Measurements from ENCODE around the gene TSPAN18.

TSPAN18 gene

DNA sequence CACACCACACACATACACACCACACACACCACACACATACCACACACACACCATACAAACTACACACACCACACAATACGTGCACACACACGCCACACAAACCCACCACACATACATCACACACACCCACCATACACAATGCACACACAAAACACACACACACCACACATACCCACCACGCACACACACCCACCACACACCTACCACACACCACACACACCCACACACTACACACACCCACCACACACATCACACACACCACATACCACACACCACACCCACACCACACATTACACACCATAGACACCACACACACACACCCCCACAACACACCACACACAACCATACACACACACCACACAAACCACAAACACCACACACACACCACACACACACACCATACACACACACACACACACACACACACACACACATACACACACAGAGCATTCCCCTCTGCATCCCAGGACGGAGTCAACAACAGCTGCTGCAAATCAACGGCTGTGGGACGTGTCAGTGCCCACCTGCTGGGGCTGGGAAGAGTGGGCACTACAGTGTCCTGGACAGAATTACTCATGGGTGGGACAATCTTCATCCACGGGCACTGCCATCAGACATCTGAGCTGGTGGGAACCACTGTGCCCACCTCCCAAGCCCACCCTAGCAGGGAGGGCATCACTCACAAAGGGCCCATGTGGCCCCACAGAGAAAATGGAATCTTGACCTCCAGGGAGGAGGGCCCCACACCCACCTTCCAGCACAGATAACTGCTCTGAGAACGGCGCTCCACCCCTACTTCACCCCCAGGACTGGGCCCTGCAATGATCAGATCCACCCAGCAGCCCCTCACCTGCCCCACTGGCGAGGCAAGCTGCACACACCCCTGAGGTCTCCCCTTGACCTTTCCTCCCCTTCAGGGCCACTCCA, 215.5 kb downstream of the TSPAN18 start:
- DNase-seq (ENCODE audit: low spot score), result no peak

- DNase-seq (ENCODE audit: low spot score), result no peak
Measured at GRCh38 chr11:44943118-44943517, 216.4 kb downstream of the TSPAN18 start.

- DNase-seq (ENCODE audit: low spot score), result no peak
Measured at GRCh38 chr11:44943696-44944095, 216.9 kb downstream of the TSPAN18 start.

- peak; percentile 78 for DNase-seq (ENCODE audit: low spot score)
Measured at GRCh38 chr11:44944181-44944852, 217.6 kb downstream of the TSPAN18 start.

DNA sequence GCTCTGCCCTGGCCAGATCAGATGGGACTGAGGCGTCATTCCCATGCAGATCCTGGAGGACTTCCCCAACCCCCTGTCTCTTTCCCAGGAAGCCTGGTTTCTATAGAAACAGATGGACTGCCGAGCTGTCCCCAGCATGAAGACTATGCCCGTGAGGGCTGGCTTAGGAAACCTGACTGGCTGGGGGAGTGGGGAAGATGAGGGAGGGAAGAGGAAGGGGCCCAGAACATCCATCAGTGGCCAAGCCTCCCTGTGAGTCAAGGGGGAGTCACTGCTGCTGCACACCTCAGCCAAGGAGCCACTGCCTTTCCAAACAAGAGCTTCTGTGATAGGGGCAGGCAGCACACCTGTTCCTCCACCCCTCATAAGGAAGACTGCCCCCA, 218.1 kb downstream of the TSPAN18 start:
- DNase-seq (ENCODE audit: low spot score), result peak; percentile 66

DNA sequence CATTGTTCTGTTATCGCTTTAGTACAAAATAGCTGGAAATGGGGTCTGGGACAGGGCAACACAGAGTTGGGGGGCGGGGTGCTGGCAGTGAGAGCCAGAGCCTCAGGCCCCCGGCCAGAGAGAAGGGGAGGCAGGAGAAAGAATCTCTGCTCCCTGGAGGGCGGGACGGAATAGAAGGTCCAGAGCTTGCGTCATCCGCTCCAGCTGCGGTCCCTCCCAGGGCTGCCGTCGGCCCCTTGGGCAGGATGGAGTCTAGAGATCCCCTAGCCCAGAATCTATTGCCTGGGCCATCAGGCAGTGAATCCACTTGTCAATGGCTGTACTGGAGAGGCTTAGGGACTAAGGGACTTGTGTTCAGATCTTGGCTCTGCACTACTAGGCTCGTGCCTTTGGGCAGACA, 218.9 kb downstream of the TSPAN18 start:
- no peak for DNase-seq (ENCODE audit: low spot score)

DNA sequence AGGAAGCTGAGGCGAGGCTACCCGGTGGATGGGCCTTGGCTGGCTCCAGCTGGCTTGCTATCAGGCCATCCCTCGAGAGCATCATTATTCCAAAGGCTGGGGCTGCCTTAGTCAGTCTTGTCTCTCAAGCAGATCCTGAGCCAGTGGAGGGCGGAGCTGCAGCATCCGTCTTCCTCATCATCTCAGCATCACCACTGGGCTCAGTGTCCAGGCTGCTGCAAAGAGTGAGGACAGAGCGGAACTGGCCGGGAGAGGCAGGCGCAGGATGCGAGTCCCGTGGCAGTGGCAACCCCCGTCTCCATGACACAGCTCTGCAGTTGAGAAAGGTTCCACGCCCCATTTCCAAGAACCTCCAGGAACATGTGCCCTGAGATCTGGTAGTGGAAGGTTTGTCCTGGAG, 219.5 kb downstream of the TSPAN18 start:
- peak; percentile 73 for DNase-seq (ENCODE audit: low spot score)

DNA sequence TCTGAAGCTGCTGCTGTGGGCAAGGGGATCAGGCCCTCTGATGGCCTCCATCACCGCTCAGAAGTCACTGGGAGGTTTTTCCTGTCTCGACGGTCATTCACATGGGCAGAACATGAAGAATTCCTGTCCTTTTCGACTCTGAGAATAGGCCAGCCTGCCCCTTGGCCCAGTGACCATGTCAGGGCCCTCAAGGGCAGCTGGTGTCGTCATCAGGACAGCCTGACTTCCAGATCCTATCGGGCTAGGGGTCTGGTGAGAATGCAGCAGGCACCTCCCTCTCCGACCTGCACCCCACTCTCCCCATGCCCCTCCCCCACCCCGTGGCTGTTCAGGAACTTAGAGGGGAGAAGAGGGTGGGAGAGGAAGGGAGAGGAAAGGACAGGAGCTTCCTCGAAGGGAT, 220.4 kb downstream of the TSPAN18 start:
- no peak for DNase-seq (ENCODE audit: low spot score)

GRCh38 chr11:44948155-44948554, 221.4 kb downstream of the TSPAN18 start:
- DNase-seq (ENCODE audit: low spot score), result no peak

DNA sequence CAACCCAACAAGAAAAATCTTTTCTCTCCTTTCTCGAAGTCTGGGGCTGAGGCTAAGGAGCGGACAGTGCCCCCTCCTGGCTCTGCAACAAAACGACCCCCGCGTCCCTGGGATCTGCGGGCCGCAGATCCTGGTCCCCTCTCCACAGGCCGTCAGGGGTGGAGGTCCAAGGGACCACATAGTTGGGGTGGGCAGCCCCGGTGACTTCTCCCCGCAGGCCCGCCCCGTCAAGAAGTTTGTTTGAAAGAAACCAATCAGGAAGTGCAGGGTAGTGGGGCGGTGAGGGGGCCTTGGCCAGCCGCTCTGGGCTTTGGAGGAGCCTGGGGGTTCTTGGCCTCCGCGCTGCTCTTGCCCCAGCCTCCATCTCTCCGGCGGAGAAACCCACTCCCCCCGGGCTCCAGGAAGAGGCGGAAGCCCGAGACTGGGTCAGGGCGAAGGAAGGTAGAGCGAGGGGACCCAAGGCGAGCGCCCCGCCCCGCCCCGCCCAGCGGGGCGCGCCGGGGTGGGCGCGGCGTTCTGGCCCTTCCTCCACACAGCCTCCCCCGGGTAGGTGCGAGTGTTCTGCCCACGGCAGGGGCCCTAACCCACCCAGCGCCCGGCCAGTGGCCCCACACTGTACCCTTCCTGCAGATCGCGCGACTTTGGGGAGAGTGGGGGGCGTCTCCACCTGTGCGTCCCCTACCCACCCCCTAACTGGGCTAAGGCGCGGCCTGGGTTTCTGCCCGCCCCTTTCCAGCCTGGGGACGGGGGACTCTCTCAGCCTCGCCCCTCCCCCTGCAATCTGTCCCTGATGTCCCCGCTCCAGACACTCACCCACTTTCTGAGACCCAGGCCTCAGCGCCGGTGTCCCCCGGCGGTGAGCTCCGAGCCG, 222.6 kb downstream of the TSPAN18 start:
- no peak for DNase-seq (ENCODE audit: low spot score)

- DNase-seq (ENCODE audit: low spot score), result no peak
Measured at GRCh38 chr11:44950031-44950624, 223.4 kb downstream of the TSPAN18 start.

DNA sequence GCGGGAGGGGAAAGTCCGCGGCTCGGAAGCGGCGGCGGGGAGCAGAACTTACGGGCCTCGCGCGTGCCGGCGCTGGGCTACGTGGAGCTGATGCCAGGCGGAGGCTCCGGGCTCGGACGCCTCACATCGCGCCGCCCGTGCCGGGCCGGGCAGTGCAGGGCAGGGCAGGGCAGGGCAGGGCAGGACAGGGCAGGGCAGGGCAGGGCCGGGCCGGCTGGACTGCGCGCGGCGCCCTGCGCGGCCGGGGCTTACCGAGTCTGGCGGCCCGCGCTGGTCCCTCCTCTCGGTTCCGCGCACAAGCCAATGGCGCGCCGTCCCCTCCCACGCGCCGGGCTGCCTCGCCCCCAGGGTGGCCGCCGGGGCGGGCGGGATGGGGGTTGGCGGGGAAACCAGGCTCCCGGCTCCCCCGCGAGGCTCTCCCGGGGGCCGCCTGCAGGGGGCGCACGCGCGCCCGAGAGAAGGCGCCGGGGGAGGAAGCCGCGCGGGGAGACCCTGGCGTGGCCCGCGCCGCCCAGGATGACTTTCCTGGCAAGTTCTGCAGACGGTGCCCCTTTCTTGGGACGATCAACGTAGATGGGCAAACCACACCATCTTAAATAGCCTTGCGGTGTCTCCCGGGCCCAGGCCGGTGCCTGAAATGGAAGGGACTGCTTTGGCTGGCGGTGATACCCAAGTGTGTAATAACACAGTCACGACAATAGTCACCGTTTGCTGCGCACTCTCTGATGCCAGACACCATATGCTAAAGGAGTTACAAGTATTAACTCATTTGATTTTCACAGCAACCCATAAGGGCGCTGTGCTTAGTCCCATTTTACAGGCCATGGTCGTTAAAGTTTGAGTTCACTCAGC, 224.1 kb downstream of the TSPAN18 start, which contains the start of gene TP53I11:
Gene TP53I11, minus strand, starts transcription at position 259 of the 852 bp plus-strand sequence. CDS start 12,548 bp downstream, outside the sequence.
- DNase-seq (ENCODE audit: low spot score), result peak; percentile 71

GRCh38 chr11:44952082-44952481, 225.3 kb downstream of the TSPAN18 start:
- no peak for DNase-seq (ENCODE audit: low spot score)

DNA sequence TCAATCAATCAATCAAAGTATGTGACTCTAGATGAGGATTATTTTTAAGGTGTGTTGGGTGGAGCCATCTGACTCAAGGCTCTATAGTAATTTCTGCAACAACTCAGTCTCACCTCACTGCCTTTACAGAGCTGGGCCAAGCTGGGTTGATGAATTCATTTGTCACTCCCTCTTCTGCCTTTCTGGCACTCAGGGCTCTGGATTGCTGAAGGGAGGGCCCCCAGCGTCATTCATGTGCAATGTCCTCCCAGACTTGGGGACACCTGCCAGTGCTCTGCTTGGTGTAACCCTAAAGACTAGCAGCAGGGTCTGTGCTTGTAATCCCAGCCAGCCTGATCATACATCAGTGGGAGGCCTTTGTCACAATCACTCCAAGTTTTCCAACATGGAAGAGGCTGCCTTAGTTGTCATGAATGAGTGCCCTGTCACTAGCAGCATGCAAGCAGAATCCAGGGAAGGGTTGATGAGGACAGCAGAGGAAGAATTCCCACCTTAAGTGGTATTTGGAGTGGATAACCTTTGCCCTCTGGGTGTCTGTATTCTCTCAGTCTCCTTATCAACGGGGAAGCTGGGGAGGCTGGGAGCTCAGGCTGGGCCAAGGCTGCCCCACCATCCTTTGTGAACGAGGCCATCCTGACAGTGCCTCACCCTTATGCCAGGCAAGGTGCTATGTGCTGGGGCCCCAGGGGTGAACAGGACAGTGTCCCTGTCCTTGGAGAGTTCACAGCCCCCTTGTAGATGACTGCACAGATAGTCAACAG, 225.9 kb downstream of the TSPAN18 start:
- DNase-seq (ENCODE audit: low spot score), result no peak

DNA sequence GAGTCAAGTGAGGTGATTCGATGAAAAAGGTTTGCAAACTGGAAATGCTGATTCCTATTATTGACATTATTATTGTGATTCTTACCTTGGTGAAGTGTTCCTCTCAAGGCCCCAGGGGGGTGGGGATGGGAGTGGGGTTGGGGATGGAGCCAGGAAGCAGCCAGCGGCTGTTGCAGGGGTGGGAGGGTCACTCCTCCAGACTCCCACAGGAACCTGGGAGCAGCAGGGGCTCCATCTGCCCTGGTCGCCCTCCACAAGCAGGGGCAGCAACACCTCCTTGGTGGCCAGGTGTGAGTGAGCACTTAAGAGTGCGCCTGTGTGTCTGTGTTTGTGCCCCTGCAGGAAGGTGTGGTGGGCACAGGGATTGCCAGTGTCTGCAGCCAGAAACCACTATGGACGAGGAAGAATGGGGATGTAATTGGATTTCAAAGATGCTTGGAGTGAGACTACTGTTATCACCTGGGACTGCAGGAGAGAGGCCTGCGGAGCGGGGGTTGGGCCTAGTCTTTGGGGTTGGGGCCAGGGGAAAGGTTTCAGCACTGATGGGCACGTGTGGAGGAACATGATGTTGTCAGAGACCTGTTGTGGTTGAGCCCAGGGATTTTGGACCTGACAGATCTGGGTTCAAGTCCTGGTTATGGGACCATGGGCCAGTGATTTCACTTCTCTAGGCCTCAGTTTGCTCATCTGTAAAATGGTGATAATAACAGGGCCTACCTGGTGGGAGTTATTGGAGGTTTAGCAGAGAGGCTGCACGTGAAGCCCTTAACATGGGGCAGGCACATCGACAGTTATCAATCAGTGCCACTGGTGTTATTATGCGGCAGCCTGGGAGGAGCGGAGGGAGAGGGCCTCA, 227.5 kb downstream of the TSPAN18 start:
- no peak for DNase-seq (ENCODE audit: low spot score)

DNA sequence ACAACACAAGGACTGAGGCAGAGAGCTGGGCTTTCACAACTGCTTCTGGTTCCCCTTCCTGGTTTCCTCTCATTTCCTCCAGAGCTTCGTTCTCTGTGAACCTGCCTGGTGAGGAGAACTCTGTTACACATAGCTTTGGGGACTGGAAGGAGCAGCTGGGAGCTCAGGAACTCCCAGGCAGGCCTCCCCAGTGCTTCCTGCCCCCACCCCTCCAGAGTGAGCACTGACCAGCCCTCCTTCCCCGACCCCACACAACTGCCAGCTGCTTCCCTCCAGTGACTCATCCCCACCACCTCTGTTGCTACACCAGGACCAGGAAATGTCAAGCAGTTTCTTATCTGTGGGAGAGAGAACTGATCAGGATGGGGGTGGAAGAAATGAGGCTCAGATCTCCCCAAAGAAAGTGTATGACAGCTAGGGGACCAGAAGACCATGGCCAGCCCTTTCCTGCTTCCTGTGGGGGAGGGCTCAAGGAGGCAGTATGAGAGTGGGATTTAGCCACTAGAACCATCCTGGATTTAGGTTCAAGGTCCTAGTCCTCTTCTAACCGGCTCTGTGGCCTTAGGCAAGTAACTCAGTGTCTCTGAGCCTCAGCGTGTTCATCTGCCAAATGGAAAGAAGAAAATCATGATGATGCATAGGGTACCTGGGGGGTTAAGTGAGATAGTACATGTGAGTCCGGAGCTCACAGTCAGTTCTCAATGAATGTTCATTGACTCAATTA, 228.4 kb downstream of the TSPAN18 start:
- no peak for DNase-seq (ENCODE audit: low spot score)

GRCh38 chr11:44957040-44957515, 230.3 kb downstream of the TSPAN18 start:
- no peak for DNase-seq (ENCODE audit: low spot score)

Data from cerebellar cortex (tissue), 1 donor.